Measurements from ENCODE around the gene LRRN4. TPM values are rescaled to one million over a fixed set of nuclear protein-coding genes. Genes with fewer than 3 reads are reported as not detected.

The LRRN4 gene
- total RNA-seq, 1 experiment from 2014 or later = not detected

GRCh38 chr20:6040540-6040939 lies 13.3 kb downstream of the LRRN4 start:
- BruUV-seq (replicated peaks) = no TSS peak
- POLR2A ChIA-PET = interaction anchor here (0.6 to 1.4 kb wide), 4 partner anchors 9 to 53 kb away, joined by 3 to 7 read pairs (median 5); no protein-coding TSS in a partner anchor
- no peak for TF ChIP-seq CTCF (IDR thresholded peaks at IDR 0.05; ENCODE audit: unreplicated experiment)
- CTCF ChIA-PET = interaction anchor here (1.1 to 1.7 kb wide), 2 partner anchors 10 to 15 kb away, joined by 3 to 9 read pairs; no protein-coding TSS in a partner anchor
- no peaks in the 10 kb centered on the region for H3K9me3 Mint-ChIP-seq (ENCODE audit: unreplicated experiment)
- intact Hi-C loops (cut with micrococcal nuclease) = no loop called here
- no peak overlapping the region for H3K27ac Mint-ChIP-seq (ENCODE audit: low read depth, unreplicated experiment)
- no peaks in the 10 kb centered on the region for H3K4me1 Mint-ChIP-seq (ENCODE audit: insufficient read depth, unreplicated experiment)
- DNase-seq (ENCODE audit: unreplicated experiment) = no peak
- no peak overlapping the region for H3K4me3 Mint-ChIP-seq (ENCODE audit: unreplicated experiment)
- H3K27me3 Mint-ChIP-seq (ENCODE audit: insufficient read depth, unreplicated experiment) = no peaks in the 10 kb centered on the region
- H3K36me3 Mint-ChIP-seq (ENCODE audit: insufficient read depth, unreplicated experiment) = peaks cover 82% of the 10 kb centered on the region

- Mint-ChIP-seq H3K27ac (ENCODE audit: low read depth, unreplicated experiment) (no peak overlapping the region), H3K36me3 (ENCODE audit: insufficient read depth, unreplicated experiment) (peaks cover 90% of the 10 kb centered on the region), H3K4me3 (ENCODE audit: unreplicated experiment) (no peak overlapping the region), H3K9me3 (ENCODE audit: unreplicated experiment) (no peaks in the 10 kb centered on the region), H3K27me3 (ENCODE audit: insufficient read depth, unreplicated experiment) (no peaks in the 10 kb centered on the region), H3K4me1 (ENCODE audit: insufficient read depth, unreplicated experiment) (peaks cover 2% of the 10 kb centered on the region)
- intact Hi-C loops (cut with micrococcal nuclease) = no loop called here
- CTCF ChIA-PET = interaction anchor here (0.6 to 1.7 kb wide), 6 partner anchors 9 to 882 kb away, joined by 3 to 9 read pairs (median 4); no protein-coding TSS in a partner anchor
- POLR2A ChIA-PET = interaction anchor here (0.6 to 1.4 kb wide), 6 partner anchors 9 to 272 kb away, joined by 3 to 7 read pairs (median 4); no protein-coding TSS in a partner anchor
- no peak for TF ChIP-seq CTCF (IDR thresholded peaks at IDR 0.05; ENCODE audit: unreplicated experiment)
- DNase-seq (ENCODE audit: unreplicated experiment) = no peak
- no TSS peak for BruUV-seq (replicated peaks)
Measured at GRCh38 chr20:6039766-6040165, 14.1 kb downstream of the LRRN4 start.

- no peaks in the 10 kb centered on the region for H3K9me3 Mint-ChIP-seq (ENCODE audit: unreplicated experiment)
- no peak for DNase-seq (ENCODE audit: unreplicated experiment)
- POLR2A ChIA-PET = interaction anchor here (0.8 to 2.0 kb wide), 4 partner anchors 9 to 109 kb away, joined by 3 to 4 read pairs (median 3); no protein-coding TSS in a partner anchor
- H3K27ac Mint-ChIP-seq (ENCODE audit: low read depth, unreplicated experiment) = no peak overlapping the region
- no TSS peak for BruUV-seq (replicated peaks)
- no peak for TF ChIP-seq CTCF (IDR thresholded peaks at IDR 0.05; ENCODE audit: unreplicated experiment)
- peaks cover 6% of the 10 kb centered on the region for H3K4me1 Mint-ChIP-seq (ENCODE audit: insufficient read depth, unreplicated experiment)
- CTCF ChIA-PET = interaction anchor here (0.5 to 1.4 kb wide), 6 partner anchors 12 to 545 kb away, joined by 3 to 5 read pairs (median 4); no protein-coding TSS in a partner anchor
- no peaks in the 10 kb centered on the region for H3K27me3 Mint-ChIP-seq (ENCODE audit: insufficient read depth, unreplicated experiment)
- peaks cover 93% of the 10 kb centered on the region for H3K36me3 Mint-ChIP-seq (ENCODE audit: insufficient read depth, unreplicated experiment)
- intact Hi-C loops (cut with micrococcal nuclease) = no loop called here
- H3K4me3 Mint-ChIP-seq (ENCODE audit: unreplicated experiment) = no peak overlapping the region
Measured at GRCh38 chr20:6038256-6038655, 15.6 kb downstream of the LRRN4 start.

- H3K27ac Mint-ChIP-seq (ENCODE audit: low read depth, unreplicated experiment) = no peak overlapping the region
- H3K9me3 Mint-ChIP-seq (ENCODE audit: unreplicated experiment) = no peaks in the 10 kb centered on the region
- DNase-seq (ENCODE audit: unreplicated experiment) = no peak
- intact Hi-C loops (cut with micrococcal nuclease) = no loop called here
- no peaks in the 10 kb centered on the region for H3K27me3 Mint-ChIP-seq (ENCODE audit: insufficient read depth, unreplicated experiment)
- H3K4me3 Mint-ChIP-seq (ENCODE audit: unreplicated experiment) = no peak overlapping the region
- H3K36me3 Mint-ChIP-seq (ENCODE audit: insufficient read depth, unreplicated experiment) = peaks cover 97% of the 10 kb centered on the region
- H3K4me1 Mint-ChIP-seq (ENCODE audit: insufficient read depth, unreplicated experiment) = peaks cover 6% of the 10 kb centered on the region
- ChIA-PET POLR2A (interaction anchor here (1.0 to 1.4 kb wide), 2 partner anchors 12 to 14 kb away, joined by 3 to 4 read pairs; no protein-coding TSS in a partner anchor), CTCF (interaction anchor here (0.6 kb wide), 2 partner anchors 38 to 118 kb away, joined by 3 to 5 read pairs; no protein-coding TSS in a partner anchor)
- BruUV-seq (replicated peaks) = no TSS peak
- TF ChIP-seq CTCF (IDR thresholded peaks at IDR 0.05; ENCODE audit: unreplicated experiment) = no peak
Measured at GRCh38 chr20:6037082-6037481, 16.8 kb downstream of the LRRN4 start.

Data from MCF 10A (cell line).